Activated CD4-positive, alpha-beta T cell treated with anti-CD3 and anti-CD28 coated beads for 36 hours (primary cell): Measurements from ENCODE around the gene PRXL2C. TPM values are rescaled to one million over a fixed set of nuclear protein-coding genes. Genes with fewer than 3 reads are reported as not detected.
A peak's percentile ranks its signal among the peaks of the same experiment; 100 is the strongest.
"Not testable (repeated sequence)": the region's sequence is repeated elsewhere in the genome, so short reads cannot be mapped to it uniquely, and the experiment has no call there.

Experiments
- ATAC-seq: fragments of 200-7000 bp; cut with Tn5 transposase; one replicate; pipeline ENCODE4 v1.10.0; 2021; ENCODE audit warnings: mild to moderate bottlenecking, moderate library complexity
- CTCF ChIA-PET: fragments of 350-600 bp; sonication (Branson Sonifier 250); formaldehyde crosslinking; loops from one replicate; lab custom pipeline; 2021; ENCODE audit warnings: antibody characterized with exemption; lab: Charles Lee
- POLR2A ChIA-PET: fragments of 350-600 bp; sonication (Branson Sonifier 250); formaldehyde crosslinking; loops from one replicate; lab custom pipeline; 2021; ENCODE audit warnings: antibody characterized with exemption, inconsistent platforms; lab: Charles Lee
- DNase-seq: peaks from one replicate; pipeline ENCODE4 v3.0.0-alpha.2; 2020
- H3K27ac Mint-ChIP-seq: one replicate; pipeline ENCODE4 v1.8.0; 2021; ENCODE audit warnings: mixed read lengths
- H3K27me3 Mint-ChIP-seq: one replicate; pipeline ENCODE4 v1.8.0; 2021; ENCODE audit warnings: mixed read lengths
- H3K36me3 Mint-ChIP-seq: one replicate; pipeline ENCODE4 v1.8.0; 2021; ENCODE audit warnings: low read depth, mixed read lengths
- H3K4me1 Mint-ChIP-seq: one replicate; pipeline ENCODE4 v1.8.0; 2021; ENCODE audit warnings: mixed read lengths
- H3K4me3 Mint-ChIP-seq: one replicate; pipeline ENCODE4 v1.8.0; 2021; ENCODE audit warnings: mild to moderate bottlenecking, moderate library complexity, mixed read lengths
- H3K9me3 Mint-ChIP-seq: one replicate; pipeline ENCODE4 v1.8.0; 2021; ENCODE audit warnings: low read depth, mixed read lengths
- intact Hi-C, 2 experiments: fragments of 100-400 bp; cut with DNase I in 1 of 2; cut with micrococcal nuclease in 1 of 2; formaldehyde crosslinking; loops; one replicate each; pipeline versions ENCODE4 v1.14.2 to v1.15.1; 2022 to 2024; cut with DNase I, micrococcal nuclease
- total RNA-seq, 2 experiments: library from RNA; stranded (reverse); gene quantifications; one replicate each; pipeline ENCODE4 v1.2.3, GENCODE V29; 2021

The PRXL2C gene
- total RNA-seq, 2 experiments from 2014 or later, result 5.5 to 7.5 TPM

DNA sequence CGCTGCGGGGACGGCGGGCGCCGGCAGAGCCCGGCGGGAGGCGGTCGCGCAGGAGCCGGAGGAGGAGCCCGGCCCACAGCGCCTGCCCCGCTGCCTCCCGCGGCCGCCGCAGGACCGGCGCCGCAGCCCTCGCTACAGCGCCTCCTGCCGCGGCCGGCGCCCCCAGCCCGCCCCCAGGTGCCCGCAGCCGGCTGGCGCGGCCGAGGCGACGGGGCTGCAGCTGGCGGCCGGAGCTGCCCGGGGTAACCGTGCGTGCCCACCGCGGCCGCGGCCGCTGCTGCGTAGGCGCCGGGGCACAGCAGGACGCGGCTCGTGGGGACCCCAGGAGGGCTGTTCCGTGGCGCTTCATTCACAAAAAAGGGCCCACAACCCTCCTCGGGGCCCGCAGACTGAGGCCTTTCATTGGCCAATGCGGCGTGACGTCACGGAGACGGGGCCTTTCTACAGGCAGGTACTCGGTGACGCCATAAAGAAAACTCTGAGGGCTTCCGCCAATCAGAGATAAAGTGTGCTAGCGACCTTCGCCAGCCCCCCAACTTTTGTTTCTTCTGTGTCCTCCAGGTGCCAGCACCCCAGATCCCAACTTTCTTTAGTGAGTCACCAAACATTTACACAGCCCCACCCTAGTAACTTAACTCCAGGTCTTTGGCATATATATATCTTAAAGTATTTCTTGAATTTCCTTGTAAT, 35.5 kb downstream of the PRXL2C start, which contains the start of gene CDC14B:
Gene CDC14B, minus strand, starts transcription at position 353 of the 690 bp plus-strand sequence. CDS start 465 bp downstream, outside the sequence.
- intact Hi-C loops, result loop anchor here in 1 of 2 experiments (1.0 to 2.0 kb wide), 3 partner anchors 35 to 169 kb away; partner anchors contain the start of genes HABP4 and PRXL2C
- peak within 1 kb of the TSS; percentile 55 for H3K27ac Mint-ChIP-seq
- H3K4me3 Mint-ChIP-seq, result peak within 1 kb of the TSS; percentile 66
- DNase-seq (peak; percentile 90), ATAC-seq (peak; percentile 82)
- CTCF ChIA-PET, result interaction anchor here (0.6 kb wide), 1 partner anchor 237 kb away, joined by 4 read pairs; no protein-coding TSS in a partner anchor
- no peaks in the 10 kb centered on the region for H3K9me3 Mint-ChIP-seq
- H3K27me3 Mint-ChIP-seq, result peaks cover 39% of the 10 kb centered on the region
- peaks cover 8% of the 10 kb centered on the region for H3K4me1 Mint-ChIP-seq
- POLR2A ChIA-PET, result no interaction called here
- no peaks in the 10 kb centered on the region for H3K36me3 Mint-ChIP-seq

DNA sequence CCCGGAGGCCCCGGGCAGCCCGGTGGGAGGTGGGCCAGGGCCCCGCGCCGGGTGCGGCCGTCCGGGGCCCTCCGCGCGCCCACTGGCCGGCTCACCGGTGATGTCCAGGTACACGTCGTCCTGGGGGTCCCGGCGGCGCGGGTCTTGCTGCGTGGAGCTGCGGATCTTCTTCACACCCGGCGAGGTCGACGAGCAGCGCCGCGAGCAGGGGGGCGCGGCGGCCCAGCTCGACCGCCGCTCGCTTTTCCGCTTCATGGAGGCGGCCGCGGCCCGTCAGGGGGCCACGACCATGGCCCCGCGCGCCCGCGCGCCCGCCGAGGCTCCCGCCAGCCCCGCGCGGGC, 36.0 kb downstream of the PRXL2C start:
- H3K4me3 Mint-ChIP-seq, result no peak overlapping the region
- H3K4me1 Mint-ChIP-seq, result peaks cover 8% of the 10 kb centered on the region
- no peaks in the 10 kb centered on the region for H3K9me3 Mint-ChIP-seq
- H3K27me3 Mint-ChIP-seq, result peaks cover 38% of the 10 kb centered on the region
- POLR2A ChIA-PET, result interaction anchor here (0.7 kb wide), 1 partner anchor 200 kb away, joined by 3 read pairs; no protein-coding TSS in a partner anchor
- ATAC-seq (no peak), DNase-seq (no peak)
- intact Hi-C loops, result loop anchor here in 1 of 2 experiments (1.0 to 2.0 kb wide), 3 partner anchors 36 to 168 kb away; partner anchors contain the start of genes HABP4 and PRXL2C
- H3K27ac Mint-ChIP-seq, result no peak overlapping the region
- CTCF ChIA-PET, result interaction anchor here (1.7 kb wide), 1 partner anchor 169 kb away, joined by 6 read pairs; the partner anchor contains the start of gene HABP4
- no peaks in the 10 kb centered on the region for H3K36me3 Mint-ChIP-seq

DNA sequence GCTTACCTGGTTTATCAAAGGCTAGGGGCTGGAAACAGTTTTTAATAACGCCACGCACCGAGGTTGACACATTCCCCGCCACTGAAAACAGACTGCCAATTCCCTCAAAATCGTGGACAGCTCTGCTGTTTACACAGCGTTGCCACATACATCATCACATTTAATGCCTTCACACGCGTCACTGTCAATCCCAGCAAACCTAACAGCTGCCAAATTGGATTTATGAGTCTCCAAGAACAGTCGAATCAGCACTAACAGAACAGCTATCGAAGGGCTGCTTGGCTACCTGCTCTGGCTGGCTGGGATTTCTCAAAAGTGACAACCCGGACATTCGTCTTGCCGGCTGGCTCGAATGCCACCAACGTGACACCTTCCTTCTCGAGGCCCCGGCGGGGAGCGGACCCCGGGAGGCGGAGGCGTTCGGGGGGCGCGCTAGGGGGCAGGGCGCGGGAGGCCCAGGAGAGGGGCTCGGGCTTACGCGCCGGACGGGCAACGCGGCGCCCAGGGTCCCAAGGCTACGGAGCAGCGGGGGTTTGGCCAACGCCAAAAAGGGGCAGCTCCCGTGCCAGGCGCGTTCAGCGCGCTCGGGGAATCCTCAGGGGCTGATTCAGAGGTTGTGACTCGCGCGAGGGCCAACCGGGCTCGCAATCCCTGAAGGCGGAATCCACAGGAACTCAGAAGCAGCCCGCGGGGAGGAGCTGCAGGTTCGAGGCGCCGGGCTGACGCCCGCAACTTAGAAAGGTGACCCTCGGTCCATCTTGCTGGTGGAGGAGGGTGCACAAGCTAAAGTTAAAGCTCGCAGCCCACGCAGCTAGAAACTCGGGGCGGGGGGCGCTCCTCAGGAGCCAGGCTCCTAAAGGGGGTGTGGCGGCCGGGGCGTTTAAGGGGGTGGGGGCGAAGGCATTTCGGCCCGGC, 36.7 kb downstream of the PRXL2C start:
- Mint-ChIP-seq H3K27me3 (peaks cover 38% of the 10 kb centered on the region), H3K4me3 (peak overlapping the region; percentile 49), H3K27ac (no peak overlapping the region), H3K4me1 (peaks cover 8% of the 10 kb centered on the region), H3K36me3 (no peaks in the 10 kb centered on the region), H3K9me3 (no peaks in the 10 kb centered on the region)
- ChIA-PET POLR2A (interaction anchor here (0.7 kb wide), 1 partner anchor 199 kb away, joined by 3 read pairs; no protein-coding TSS in a partner anchor), CTCF (interaction anchor here (1.0 to 1.7 kb wide), 3 partner anchors 48 to 176 kb away, joined by 3 to 6 read pairs (median 5); partner anchors contain the start of gene HABP4)
- peak; percentile 11 for ATAC-seq
- intact Hi-C loops, result loop anchor here in 1 of 2 experiments (1.0 to 2.0 kb wide), 3 partner anchors 36 to 168 kb away; partner anchors contain the start of genes HABP4 and PRXL2C
- peak; percentile 55 for DNase-seq

DNA sequence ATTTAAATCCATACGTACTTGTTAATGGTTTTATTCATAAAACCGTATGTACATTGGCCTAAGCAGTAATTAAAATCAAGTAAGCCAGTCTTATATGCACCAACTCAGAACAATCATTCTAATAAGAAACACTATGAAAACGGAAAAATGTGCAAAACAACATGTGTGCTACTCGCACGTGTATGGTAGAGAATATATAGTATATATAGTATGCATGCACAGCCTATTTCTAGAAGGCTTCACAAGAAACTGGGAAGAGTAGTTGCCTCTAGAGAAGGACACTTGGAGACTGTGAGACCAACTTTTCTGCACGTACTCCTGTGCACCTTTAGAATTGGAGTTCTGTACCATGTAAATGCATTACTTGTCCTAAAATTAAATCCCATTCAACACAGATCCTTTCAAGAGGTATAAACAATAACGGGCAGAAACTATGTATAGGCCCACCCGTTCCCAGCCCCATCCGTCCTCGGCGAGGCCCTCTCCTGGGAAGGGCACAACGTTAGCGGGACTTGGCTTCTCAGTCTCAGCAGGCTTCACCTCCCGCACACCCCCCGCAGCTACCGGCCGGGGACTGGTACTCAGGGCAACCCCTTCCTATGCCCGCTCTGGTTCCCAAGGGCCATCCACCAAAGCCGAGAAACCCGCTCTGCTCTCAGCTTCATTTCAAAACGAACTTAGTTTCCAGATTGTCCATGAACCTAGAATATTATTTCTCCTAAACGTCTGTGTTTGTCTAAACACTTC, 37.5 kb downstream of the PRXL2C start:
- no peak for DNase-seq
- POLR2A ChIA-PET, result no interaction called here
- peak overlapping the region; percentile 49 for H3K4me3 Mint-ChIP-seq
- H3K27me3 Mint-ChIP-seq, result peaks cover 45% of the 10 kb centered on the region
- H3K9me3 Mint-ChIP-seq, result no peaks in the 10 kb centered on the region
- H3K27ac Mint-ChIP-seq, result no peak overlapping the region
- no peak for ATAC-seq
- intact Hi-C loops, result loop anchor here in 1 of 2 experiments (2.0 kb wide), 2 partner anchors 37 to 167 kb away; partner anchors contain the start of genes HABP4 and PRXL2C
- H3K4me1 Mint-ChIP-seq, result peaks cover 8% of the 10 kb centered on the region
- CTCF ChIA-PET, result interaction anchor here (1.0 to 1.7 kb wide), 3 partner anchors 49 to 176 kb away, joined by 3 to 6 read pairs (median 5); partner anchors contain the start of gene HABP4
- no peaks in the 10 kb centered on the region for H3K36me3 Mint-ChIP-seq

DNA sequence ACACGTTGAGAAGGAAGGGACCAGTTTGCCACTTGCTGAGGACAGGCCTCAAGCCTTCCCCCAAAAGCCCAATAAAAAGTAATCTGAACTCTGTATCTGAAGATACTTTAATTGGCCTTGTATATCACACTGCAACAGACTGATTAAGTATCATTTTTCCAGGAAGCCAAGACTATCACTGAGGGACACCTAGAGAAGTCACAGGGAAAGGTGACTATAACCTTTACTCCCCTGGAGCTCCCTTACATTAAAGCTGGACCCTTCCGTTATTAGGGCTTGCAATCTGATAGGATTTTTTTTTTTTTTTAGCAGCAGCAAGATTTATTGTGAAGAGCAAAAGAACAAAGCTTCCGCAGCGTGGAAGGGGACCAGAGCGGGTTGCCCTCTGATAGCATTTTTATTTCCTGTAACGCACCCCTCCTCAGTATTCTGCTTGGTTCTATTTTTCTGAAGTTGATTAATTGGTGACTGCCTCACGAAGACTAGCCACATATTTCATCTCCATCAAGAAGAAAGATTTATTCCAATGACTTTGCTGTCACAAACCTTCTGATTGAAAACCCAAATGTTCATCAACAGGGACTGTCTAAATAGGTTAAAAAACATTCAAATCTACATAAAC, 38.2 kb downstream of the PRXL2C start:
- H3K27ac Mint-ChIP-seq, result no peak overlapping the region
- H3K27me3 Mint-ChIP-seq, result peaks cover 50% of the 10 kb centered on the region
- no peak for ATAC-seq
- ChIA-PET CTCF (no interaction called here), POLR2A (no interaction called here)
- H3K36me3 Mint-ChIP-seq, result no peaks in the 10 kb centered on the region
- H3K9me3 Mint-ChIP-seq, result no peaks in the 10 kb centered on the region
- no peak overlapping the region for H3K4me3 Mint-ChIP-seq
- no peak for DNase-seq
- H3K4me1 Mint-ChIP-seq, result peaks cover 8% of the 10 kb centered on the region
- intact Hi-C loops, result no loop called here

DNA sequence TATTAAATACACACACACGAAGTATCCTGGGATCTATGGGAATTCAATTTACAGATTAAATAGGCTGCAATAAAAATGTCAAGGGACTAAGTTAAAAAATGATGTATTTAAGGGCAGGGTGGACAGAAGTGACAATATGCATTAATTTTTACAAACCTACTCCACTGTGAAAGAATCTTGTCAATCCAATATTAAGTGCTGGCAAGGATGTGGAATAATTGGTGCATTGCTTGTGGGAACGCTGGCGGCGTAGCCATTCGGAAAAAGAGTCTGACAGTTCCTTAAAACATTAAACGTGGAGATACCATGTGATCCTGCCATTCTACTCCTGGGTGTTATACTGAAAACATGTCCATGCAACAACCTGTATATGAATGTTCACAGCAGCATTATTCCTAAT, 39.7 kb downstream of the PRXL2C start:
- peaks cover 6% of the 10 kb centered on the region for H3K4me1 Mint-ChIP-seq
- POLR2A ChIA-PET, result no interaction called here
- H3K27ac Mint-ChIP-seq, result no peak overlapping the region
- ATAC-seq, result no peak
- H3K36me3 Mint-ChIP-seq, result no peaks in the 10 kb centered on the region
- CTCF ChIA-PET, result no interaction called here
- DNase-seq, result no peak
- intact Hi-C loops, result no loop called here
- H3K27me3 Mint-ChIP-seq, result peaks cover 52% of the 10 kb centered on the region
- no peaks in the 10 kb centered on the region for H3K9me3 Mint-ChIP-seq
- H3K4me3 Mint-ChIP-seq, result no peak overlapping the region

DNA sequence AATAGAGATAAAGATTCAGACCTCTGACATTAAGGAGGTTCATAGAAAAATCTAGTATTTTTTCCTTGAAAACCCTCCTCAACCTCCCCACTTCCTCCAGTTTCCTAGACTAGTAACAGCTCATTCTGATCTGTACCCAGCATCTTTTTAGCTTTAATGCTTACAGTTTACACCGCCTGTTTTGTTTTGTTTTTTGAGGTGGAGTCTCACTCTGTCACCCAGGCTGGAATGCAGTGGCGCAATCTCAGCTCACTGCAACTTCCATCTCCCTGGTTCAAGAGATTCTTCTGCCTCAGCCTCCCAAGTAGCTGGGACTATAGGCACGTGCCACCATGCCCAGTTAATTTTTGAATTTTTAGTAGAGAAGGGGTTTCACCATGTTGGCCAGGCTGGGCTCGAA, 40.5 kb downstream of the PRXL2C start:
- intact Hi-C loops, result not testable (repeated sequence)

DNA sequence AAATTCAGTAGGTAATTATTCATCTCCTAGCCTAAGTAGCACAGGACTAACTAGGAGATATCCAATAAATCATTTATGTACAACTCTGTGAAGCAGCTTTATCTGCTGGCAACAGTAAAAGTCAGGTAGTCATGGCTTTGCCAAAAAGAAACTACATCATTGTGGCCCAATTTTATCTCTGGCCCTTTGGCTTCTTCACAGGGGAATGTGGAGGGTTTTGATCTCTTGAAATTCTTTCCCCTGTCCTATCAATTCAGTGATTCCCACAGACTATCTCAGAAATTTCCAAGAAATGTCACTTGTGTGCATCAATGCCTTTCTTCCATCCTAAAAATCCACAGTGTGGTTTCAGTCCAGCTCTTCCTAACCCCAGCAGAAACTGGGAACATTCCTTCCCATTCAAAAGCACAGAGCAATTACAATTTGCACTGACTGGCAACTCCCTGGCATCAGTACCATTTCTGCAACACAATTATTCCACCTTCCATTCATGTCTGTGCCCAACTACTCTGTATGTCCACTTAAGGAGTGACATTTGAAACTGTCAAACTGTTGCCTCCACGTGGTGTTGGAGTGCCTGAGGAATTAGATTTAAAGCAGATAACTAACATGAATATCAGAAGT, 42.0 kb downstream of the PRXL2C start:
- intact Hi-C loops, result no loop called here
- Mint-ChIP-seq H3K27ac (no peak overlapping the region), H3K27me3 (peaks cover 56% of the 10 kb centered on the region), H3K9me3 (no peaks in the 10 kb centered on the region), H3K4me3 (no peak overlapping the region), H3K36me3 (no peaks in the 10 kb centered on the region), H3K4me1 (peaks cover 1% of the 10 kb centered on the region)
- DNase-seq, result no peak
- ChIA-PET CTCF (interaction anchor here (0.6 kb wide), 1 partner anchor 1202 kb away, joined by 3 read pairs; no protein-coding TSS in a partner anchor), POLR2A (no interaction called here)
- ATAC-seq, result no peak

More for the DNA sequence above, 40.5 kb downstream of the PRXL2C start:
- not testable (repeated sequence) for H3K4me3 Mint-ChIP-seq, DNase-seq, H3K4me1 Mint-ChIP-seq, H3K36me3 Mint-ChIP-seq, H3K9me3 Mint-ChIP-seq, ATAC-seq, H3K27ac Mint-ChIP-seq
- CTCF ChIA-PET, result interaction anchor here (0.5 kb wide), 1 partner anchor 52 kb away, joined by 3 read pairs; no protein-coding TSS in a partner anchor
- POLR2A ChIA-PET, result interaction anchor here (0.6 kb wide), 1 partner anchor 75 kb away, joined by 3 read pairs; no protein-coding TSS in a partner anchor
- H3K27me3 Mint-ChIP-seq, result peaks cover 51% of the 10 kb centered on the region

DNA sequence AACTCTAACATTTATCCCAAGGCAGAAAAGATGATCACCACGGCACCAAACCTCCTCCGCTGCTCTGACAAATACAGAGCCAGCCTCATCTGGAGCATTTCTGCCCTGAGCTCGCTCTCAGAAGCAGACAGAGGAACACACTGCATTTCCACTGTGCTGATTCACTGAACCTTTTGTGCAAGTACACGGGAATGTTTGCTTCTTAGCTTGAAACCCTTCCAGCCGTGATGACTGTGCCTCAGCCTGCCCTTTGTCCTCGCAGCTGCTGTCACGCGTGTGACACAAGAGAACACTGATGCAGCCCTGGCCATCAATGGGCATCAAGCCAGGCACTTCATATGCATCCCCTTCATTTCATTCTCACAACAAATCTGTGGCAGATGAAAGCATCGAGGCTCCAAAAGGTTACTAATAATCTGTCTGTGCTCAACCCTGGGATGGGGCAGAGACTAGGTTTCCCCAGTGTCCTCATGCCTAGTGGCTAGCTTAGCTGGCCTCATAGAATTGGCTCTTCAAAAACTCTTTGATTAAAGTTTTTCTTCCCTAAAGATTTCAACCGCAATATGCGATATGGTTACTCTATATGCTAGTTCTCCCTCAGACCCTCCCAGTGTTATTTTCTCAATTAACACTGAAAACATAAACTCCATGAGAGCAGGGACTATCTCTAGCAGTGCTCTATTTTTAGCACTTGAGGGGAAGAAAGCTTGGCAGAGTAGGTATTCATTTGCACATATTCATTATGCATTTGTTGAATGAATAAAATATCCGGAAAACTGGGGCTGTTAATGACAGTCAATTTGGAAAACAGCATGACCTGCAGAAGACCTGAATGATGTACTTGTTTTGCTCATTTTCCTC, 42.8 kb downstream of the PRXL2C start:
- Mint-ChIP-seq H3K36me3 (no peaks in the 10 kb centered on the region), H3K27me3 (peaks cover 51% of the 10 kb centered on the region), H3K4me3 (no peak overlapping the region), H3K9me3 (no peaks in the 10 kb centered on the region), H3K4me1 (no peaks in the 10 kb centered on the region), H3K27ac (no peak overlapping the region)
- intact Hi-C loops, result no loop called here
- ChIA-PET CTCF (interaction anchor here (0.8 to 1.1 kb wide), 2 partner anchors 16 to 55 kb away, joined by 3 read pairs; no protein-coding TSS in a partner anchor), POLR2A (no interaction called here)
- DNase-seq, result no peak
- ATAC-seq, result no peak
